Effector CD8-positive, alpha-beta T cell (primary cell): Measurements from ENCODE around the gene LIG1.
"Not testable (repeated sequence)": the region's sequence is repeated elsewhere in the genome, so short reads cannot be mapped to it uniquely, and the experiment has no call there.

Experiments used
- DNase-seq: peaks from one replicate; lab custom pipeline; 2025; lab: John Stamatoyannopoulos, UW

LIG1 gene

GRCh38 chr19:48121909-48122371, 48.2 kb downstream of the LIG1 start:
- no peak for DNase-seq

DNA sequence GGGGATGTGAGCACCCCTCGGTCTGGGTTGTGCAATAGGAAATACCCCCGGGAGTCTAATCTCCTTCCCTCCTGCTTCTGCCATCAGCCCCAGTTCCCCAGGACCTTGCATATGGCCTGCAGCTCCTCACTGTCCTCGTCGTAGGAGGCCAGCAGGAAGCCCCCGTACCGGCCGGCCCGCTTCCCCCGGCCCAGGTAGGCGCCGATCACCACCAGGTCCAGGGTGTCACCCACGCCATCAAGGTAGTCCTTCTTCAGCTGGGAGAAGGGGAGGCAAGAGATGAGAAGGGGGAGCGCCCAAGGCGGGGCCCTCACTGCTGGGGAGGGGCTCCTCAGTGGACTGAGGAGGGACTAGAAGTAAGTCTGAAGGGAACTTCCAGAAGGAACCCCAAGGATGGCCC, 49.1 kb downstream of the LIG1 start:
- no peak for DNase-seq

DNA sequence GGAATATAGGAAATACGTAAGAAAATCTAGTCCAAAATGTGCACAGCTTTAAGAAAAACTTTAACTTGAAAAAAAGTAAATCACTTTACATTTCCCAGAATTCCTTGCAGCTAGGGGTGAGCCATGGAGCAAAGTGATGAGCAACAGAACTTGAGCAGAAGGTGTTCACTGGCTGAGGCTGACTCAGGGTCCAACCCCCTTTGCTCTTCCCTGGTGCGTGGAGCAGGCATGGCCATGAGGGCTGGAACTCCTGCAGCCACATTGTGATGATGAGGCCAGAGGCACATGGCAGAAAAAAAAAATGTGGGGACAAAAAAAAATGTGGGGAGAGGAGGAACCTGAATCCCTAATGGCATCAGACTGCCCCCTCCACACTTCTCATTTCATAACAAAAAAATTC, 49.6 kb downstream of the LIG1 start:
- no peak for DNase-seq

DNA sequence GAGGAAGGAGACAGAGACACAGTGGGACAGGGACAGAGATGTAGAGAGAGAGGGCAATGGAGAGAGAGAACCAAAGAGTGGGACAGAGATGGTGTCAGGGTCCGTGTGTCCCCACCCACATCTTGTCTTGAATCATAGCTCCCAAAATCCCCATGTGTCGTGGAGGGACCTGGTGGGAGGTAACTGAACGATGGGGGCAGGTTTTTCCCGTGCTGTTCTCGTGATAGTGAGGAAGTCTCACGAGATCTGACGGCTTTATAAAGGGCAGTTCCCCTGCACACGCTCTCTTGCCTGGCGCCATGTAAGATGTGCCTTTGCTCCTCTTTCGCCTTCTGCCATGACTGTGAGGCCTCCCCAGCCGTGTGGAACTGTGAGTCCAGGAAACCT, 52.0 kb downstream of the LIG1 start:
- no peak for DNase-seq

DNA sequence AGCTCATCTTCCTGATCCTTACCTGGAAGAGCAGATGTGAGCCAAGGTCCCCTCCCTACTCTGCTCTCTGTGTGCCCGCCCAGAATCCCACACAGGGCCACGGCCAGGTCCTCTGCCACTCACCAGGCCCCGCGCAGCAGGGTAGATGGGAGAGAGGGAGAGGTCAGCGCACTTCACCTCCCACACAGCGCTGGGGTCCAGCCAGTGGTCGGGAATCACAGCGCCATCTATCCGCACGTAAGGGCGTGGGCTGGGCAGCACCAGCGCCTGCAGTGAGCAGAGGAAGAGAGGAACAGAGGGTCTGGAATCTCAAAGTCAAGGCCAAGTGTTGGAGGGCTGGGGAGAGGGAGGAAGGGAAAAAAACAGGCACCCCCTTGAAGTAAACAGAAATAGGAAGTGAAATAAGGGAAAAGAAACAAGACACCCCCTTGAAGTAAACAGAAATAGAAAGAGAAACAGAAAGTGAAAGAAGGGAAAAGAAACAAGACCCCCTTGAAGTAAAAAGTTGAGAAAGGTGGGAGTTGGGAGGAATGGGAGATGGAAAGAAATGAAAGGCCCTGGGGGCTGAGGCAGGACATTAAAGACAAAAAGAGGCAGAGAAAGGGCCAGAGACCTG, 52.5 kb downstream of the LIG1 start:
- no peak for DNase-seq

- no peak for DNase-seq
These were observed 56.8 kb downstream of the LIG1 start for GRCh38 chr19:48113190-48113917.

DNA sequence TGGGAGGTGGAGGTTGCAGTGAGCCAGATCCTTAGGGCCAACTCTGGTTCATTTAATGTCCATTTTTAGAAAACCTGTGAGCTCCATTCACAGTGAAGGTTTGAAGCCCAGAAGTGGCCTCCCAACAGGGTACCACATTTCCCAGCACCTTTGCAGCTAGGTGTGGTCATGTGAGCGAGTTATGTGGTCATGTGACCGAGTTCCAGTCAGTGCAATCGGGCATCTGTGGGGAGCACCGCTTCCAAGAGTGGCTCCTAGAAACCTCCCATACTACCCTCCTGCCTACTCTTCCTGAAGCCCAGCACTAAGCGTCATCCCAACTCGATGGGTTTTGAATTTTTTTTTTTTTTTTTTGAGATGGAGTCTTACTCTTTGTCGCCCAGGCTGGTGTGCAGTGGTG, 58.9 kb downstream of the LIG1 start:
- no peak for DNase-seq

- DNase-seq: peak; percentile 72
These were observed 59.7 kb downstream of the LIG1 start, which contains the start of gene PLA2G4C for GRCh38 chr19:48110350-48110966. TSS of gene PLA2G4C (minus strand) at chr19:48110817. CDS start at chr19:48106529, 4,288 bp downstream.

GRCh38 chr19:48108997-48109782, 61.0 kb downstream of the LIG1 start:
- DNase-seq: no peak

DNA sequence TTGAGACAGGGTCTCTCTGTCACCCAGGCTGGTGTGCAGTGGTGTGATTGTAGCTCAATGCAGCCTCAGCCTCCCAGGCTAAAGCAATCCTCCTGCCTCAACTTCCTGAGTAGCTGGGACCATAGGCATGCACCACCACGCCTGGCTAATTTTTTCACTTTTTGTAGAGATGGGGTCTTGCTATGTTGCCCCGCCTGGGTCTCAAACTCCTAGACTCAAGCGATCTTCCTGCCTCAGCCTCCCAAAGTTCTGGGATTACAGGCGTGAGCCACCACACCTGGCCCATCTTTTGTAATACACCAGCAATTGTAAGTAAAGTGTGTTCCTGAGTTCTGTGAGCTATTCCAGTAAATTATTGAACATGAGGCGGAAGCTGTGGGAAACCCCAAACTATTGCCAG, 66.2 kb downstream of the LIG1 start:
- no peak for DNase-seq

DNA sequence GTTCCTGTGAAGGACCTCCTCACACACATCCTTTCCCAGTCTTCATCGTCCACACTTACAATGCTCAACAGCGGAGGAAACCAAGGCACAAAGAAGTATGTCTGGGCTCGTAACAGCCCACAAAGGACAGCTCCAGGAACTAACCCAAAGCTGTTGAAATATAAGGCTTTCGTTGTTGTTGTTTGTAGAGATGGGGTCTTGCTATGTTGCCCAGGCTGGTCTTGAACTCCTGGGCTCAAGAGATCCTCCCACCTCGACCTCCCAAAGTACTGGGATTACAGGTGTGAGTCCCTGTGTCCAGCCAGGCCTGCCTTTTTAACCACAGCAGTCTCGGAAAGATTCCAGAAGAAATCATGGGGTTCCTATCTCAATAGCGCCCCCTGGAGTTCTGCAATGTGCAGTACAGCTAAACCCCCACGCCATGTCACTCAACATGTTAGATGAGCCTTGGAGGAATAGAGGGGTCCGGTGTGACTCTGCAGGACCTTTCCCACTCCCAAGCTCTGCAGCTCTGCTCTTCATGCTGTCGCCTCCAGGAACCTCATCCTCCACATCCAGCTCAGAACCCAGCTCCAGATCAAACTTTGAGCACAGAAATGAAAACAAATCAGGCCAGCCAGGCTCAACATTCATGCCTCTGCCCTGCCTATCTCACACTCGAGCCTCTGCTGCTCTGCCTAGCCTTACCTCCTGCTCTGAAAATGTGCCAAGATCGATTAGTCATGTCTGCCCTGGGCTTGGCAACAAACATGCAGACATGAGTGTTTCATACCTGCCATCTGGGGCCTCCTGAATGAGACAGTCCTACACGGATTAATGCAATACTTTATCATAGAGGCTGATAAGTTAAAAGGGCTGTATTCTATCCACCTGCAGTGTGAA, 67.0 kb downstream of the LIG1 start:
- DNase-seq: no peak

- DNase-seq: no peak
These were observed 74.5 kb downstream of the LIG1 start for GRCh38 chr19:48095612-48096175.

- DNase-seq: no peak
These were observed 75.3 kb downstream of the LIG1 start for GRCh38 chr19:48094855-48095203.

GRCh38 chr19:48094129-48094854, 75.9 kb downstream of the LIG1 start:
- DNase-seq: no peak

GRCh38 chr19:48091111-48091718, 78.9 kb downstream of the LIG1 start:
- DNase-seq: not testable (repeated sequence)

DNA sequence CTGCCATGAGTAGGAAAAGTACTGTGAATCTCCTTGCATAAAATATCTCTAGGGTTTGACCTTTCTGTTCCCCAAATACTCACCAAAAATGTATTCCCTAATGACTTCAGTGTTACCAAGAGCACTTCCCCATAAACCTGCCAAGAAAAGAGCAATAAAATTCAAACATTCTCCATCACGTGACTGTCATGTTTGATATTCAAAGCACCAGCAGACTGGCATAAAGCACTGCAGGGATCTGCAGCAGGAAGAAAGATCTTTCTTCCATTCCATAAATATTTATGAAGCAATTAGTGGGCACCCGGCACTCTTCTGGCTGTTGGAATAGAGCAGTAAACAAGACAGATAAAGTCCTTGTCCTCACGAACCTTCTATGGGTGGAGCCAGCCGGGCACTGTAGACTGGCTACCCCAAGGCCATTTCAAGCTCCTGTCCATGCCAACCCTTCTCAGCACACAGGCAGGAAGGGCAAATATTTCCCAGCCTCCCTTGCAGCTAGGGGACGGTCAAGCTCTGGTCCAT, 79.8 kb downstream of the LIG1 start:
- no peak for DNase-seq

DNA sequence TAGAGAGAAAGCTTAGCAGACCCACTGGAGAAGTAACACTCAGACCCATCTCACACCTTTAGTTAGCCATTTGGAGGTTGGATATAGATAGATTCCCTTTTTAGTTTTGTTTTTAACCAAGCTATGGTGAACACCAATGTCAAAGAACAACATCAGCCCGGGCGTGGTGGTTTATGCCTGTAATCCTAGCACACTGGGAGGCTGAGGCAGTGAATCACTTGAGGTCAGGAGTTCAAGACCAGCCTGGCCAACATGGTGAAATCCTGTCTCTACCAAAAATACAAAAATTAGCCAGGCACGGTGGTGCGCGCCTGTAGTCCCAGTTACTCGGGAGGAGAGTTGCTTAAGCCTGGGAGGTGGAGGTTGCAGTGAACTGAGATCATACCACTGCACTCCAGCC, 81.2 kb downstream of the LIG1 start:
- not testable (repeated sequence) for DNase-seq

DNA sequence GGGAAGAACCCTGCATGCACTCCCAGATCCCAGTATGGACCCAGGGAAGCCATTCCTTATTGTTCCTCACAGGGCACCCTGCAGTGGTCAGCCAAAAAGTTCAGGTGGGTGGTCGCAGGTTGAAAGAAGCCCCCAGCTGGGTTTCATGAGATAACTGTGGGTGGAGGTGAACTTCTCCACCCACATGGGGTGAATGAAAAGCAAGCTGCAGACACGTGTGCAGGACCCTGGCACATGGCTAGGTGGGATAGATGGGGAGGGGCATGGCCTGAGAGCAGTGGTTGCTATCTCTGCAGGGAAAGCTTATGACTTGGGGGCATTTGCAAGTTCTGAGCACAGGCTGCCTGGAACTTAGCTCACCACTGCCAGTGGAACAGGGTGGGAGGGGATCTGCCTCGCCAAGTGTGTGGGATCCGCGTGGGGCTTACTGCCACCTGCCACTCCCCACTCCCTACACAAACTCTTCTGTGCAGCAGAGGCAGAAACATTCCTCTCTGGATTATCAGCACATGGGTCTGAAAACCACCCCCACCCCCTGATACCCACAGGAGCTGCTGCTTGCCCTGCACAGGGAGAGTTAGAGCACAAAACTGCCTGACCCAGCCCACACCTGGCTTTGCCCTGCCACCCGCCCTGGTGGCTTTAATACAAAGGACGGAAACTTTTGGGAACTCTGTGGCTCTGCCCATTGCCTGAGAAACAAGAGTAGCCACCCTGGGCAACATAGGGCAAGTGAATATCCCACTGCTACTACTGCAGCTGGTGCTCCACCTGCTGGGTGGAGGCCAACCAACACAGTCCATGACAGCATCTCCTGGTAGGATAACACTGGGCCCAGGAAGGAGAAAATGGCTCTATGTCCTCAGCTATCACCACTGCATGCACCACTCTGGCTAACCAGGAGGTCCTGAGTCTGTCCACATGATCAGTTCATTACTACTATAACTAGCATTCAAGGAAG, 84.0 kb downstream of the LIG1 start:
- no peak for DNase-seq

GRCh38 chr19:48085076-48085475, 85.1 kb downstream of the LIG1 start:
- DNase-seq: no peak
